ES-I3 (cell line): ENCODE results near the gene LGALSL.
"Not testable (repeated sequence)": the region's sequence is repeated elsewhere in the genome, so short reads cannot be mapped to it uniquely, and the experiment has no call there.

Experiments
- H3K36me3 ChIP-seq: 2 replicates; pipeline ENCODE4 v1.6.1; 2013; ENCODE audit warnings: mild to moderate bottlenecking, low read length, control low read depth, moderate library complexity; ENCODE audit not compliant: insufficient read depth
- H3K4me1 ChIP-seq: 2 replicates; pipeline ENCODE4 v1.6.1; 2013; ENCODE audit warnings: mild to moderate bottlenecking, control low read depth, low read length; ENCODE audit not compliant: insufficient read depth
- H3K9ac ChIP-seq: 2 replicates; pipeline ENCODE4 v1.6.1; 2013; ENCODE audit warnings: low read depth, mild to moderate bottlenecking, low read length, moderate library complexity
- H3K9me3 ChIP-seq: 2 replicates; pipeline ENCODE4 v1.6.1; 2013; ENCODE audit warnings: mild to moderate bottlenecking, low read length, moderate library complexity; ENCODE audit not compliant: control insufficient read depth, insufficient read depth

LGALSL gene

DNA sequence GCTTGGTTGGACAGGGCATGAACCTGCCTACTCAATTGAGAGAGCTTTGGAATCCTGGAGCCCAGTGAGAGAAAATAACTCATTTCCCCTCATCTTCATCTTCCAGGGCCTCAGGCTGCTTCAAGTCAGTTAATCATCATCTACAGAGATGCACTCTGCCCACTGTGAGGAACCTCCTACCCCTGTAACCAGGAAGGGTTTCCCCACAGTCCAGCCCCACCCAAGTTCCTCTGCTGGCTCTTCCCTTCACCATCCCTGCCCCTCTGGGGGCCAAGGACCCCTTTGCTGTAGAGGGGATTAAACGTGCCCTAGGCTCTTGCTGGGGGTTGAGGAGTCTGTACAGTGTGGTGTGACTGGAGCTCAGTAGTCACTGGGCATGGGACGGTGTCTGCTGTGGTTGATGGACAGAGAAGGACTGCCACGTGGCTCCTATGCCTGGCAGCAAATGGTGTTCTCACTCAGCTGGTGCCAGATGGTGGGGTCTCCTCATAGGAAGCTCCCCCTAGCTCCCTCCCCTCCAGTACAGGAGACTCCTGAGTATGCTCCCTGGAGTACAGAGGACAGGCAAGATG, 29.5 kb upstream of the LGALSL start:
- H3K9me3 ChIP-seq: no peaks in the 10 kb centered on the region
- H3K9ac ChIP-seq: no peak overlapping the region
- H3K36me3 ChIP-seq: no peaks in the 10 kb centered on the region
- H3K4me1 ChIP-seq: no peaks in the 10 kb centered on the region

DNA sequence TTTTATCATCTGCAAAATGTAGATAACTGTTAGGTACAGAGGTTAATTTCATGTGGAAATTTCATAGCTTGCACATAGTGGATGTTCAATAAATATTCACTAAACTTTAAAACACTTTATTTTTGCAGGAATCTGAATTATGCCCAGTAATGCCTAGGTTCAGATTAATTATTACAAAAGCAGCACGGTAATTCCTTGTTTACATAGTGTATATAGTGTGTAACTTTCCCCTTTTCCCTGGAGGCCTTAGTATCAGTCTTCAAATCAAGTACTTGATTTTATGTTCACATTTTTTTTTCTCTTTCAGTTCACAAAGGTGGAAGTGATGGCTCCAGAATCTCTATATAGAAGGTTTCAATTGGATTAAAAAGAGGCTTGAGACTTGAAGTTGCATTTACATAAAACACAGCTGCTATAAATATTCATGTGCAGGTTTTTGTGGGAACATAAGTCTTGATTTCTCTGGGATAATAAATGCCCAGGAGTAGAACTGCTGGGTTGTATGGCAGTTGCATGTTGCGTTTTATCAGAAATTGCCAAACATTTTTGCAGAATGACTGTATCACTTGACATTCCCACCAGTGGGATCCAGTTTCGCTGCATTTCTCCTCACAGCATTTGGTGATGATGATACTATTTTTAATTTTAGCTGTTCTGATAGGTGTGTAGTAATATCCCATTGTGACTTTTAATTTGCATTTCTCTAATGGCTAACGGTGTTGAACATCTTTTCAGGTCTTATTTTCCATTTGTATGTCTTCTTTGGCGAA, 27.6 kb upstream of the LGALSL start:
- Histone ChIP-seq H3K9me3 (peaks cover under 1% of the 10 kb centered on the region; the same call in 1 of the 2 replicates), H3K9ac (no peak overlapping the region), H3K36me3 (no peaks in the 10 kb centered on the region), H3K4me1 (no peaks in the 10 kb centered on the region)

DNA sequence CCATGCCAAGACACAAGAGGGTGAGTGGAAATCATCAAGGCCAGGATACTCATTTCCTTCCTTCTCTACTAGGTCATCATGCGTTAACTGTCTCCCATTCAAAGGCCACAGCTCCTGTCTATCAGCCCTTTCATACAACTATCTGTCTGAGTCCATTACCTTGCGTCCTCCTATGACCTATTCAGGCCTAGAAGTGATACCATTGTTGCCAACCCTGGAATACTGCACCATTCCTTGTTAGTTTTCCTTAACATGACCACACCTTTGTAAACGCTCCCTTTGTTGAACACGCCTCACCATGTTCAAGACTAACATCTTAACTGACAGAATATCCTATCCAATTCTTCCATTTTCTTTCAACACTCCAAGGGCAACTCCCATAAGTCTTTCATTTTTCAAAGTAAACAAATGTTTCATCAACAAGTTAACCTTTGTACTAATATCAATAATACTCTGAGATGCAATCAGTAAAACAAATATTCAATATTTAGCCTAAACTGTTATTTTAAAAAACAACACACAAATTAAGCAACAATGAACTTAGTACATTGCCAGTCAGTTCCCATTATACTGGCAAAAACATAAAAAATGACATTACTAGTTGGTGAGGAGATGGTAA, 19.8 kb upstream of the LGALSL start:
- peaks cover 5% of the 10 kb centered on the region; the same call in 1 of the 2 replicates for H3K9me3 ChIP-seq
- H3K36me3 ChIP-seq: no peaks in the 10 kb centered on the region
- no peak overlapping the region for H3K9ac ChIP-seq
- H3K4me1 ChIP-seq: no peaks in the 10 kb centered on the region

DNA sequence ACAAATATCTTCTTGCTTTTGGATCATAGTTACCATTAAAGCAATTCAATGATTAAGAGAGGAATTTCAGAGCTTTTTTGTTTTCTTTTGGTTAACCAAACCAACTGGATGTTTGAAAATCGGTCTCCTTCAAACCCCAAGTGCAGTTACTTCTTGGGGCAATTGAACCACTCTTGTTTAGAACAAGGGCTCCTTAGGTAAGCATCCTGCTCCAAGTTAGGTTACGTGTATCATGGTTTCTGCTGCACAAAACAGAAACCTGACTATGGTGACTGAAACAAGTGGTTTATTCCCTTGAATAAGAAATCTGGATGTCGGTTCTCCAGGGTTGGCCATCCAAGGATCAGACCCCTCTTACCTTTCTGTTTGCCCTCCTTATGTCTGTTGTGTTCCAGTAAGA, 16.1 kb upstream of the LGALSL start:
- Histone ChIP-seq H3K36me3 (no peaks in the 10 kb centered on the region), H3K9ac (no peak overlapping the region), H3K4me1 (no peaks in the 10 kb centered on the region), H3K9me3 (no peaks in the 10 kb centered on the region)

DNA sequence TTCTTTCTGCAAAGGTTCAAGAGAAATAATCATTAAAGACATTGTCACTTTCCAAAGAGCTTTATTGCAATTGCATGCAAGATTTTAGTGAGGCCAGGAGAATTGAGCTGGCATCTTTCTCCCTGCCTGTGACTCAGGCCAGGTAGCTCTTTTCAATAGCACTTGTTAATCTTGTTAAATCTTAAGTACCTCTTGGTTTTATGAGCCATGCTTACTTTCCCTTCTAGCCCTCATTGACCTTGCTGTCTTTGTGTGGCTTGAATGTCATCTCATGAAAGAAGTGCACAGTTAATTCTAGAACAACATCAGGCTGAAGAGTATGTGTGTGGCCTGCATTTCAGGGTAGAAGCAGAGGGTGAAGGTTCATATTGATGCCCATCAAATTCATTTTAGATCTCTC, 14.8 kb upstream of the LGALSL start:
- Histone ChIP-seq H3K4me1 (no peaks in the 10 kb centered on the region), H3K9me3 (no peaks in the 10 kb centered on the region), H3K36me3 (no peaks in the 10 kb centered on the region), H3K9ac (no peak overlapping the region)

DNA sequence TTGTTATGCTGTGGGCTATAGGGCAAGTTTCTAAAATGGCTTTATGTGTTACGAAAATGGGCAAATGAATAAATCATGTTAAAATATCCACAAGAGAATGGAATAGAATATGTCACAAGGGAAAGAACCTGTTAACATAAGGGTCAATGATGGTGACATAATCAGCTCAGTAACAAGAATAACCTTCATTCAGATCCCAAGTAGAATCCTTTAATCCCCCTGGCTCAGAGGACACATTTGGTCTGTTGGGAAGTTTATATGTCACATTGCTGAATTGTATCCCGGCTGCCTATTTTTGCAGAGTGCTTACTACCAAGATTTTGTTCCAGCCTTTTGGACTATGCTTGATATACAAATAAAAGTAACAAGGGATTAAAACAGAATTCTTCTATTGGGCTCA, 13.1 kb upstream of the LGALSL start:
- H3K9me3 ChIP-seq: no peaks in the 10 kb centered on the region
- H3K9ac ChIP-seq: no peak overlapping the region
- no peaks in the 10 kb centered on the region for H3K36me3 ChIP-seq
- H3K4me1 ChIP-seq: no peaks in the 10 kb centered on the region

DNA sequence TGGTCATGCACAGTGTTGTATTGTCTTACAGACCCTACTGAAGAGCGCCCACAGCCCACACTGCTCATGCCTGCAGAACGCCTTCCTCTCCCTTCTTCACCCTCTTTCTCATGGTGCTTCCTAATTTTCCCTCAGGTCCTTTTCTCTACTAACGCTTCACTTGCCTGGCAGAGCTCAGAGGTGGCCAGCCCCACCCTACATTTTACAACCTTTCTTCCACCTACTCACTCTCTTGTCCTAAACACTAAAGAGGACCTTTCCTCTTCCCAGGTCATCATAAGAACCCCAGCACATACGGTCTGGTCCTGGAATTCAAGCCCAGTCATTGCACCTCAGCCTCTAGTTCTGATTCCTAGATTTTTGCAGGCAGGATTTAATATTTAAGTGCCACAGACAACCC, 11.7 kb upstream of the LGALSL start:
- no peaks in the 10 kb centered on the region for H3K9me3 ChIP-seq
- no peaks in the 10 kb centered on the region for H3K36me3 ChIP-seq
- no peaks in the 10 kb centered on the region for H3K4me1 ChIP-seq

DNA sequence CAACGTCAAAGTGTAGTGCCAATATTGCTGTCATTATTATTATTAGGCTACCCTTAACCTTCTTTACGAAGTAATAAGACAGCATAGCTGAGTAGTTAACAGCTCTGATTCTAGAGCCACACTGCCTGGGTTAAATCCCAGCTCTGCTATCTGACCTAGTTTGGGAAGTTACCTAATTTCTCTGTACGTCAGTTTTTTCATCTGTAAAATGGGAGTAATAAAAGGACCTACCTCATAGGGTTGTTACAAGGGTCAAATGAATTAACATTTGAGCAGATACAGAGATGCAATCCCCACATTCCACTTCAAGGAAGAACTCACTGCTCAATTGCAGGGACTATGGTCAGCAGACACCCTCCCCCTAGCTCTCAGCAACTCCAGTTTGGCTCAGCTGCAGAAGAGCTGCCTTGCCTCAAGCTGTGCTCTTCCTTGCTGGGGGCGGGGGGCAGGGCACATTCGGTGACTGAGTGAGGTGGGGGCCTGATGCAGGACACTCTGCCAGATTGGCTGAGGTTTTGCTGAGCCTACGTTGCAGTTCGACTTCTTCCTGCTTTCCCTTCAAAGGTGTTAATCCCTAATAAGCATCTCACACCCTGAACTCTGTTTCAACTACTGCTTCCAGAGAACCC, 11.0 kb upstream of the LGALSL start:
- Histone ChIP-seq H3K4me1 (no peaks in the 10 kb centered on the region), H3K36me3 (no peaks in the 10 kb centered on the region), H3K9ac (no peak overlapping the region), H3K9me3 (no peaks in the 10 kb centered on the region)

More for the DNA sequence above, 11.7 kb upstream of the LGALSL start:
- no peak overlapping the region for H3K9ac ChIP-seq

DNA sequence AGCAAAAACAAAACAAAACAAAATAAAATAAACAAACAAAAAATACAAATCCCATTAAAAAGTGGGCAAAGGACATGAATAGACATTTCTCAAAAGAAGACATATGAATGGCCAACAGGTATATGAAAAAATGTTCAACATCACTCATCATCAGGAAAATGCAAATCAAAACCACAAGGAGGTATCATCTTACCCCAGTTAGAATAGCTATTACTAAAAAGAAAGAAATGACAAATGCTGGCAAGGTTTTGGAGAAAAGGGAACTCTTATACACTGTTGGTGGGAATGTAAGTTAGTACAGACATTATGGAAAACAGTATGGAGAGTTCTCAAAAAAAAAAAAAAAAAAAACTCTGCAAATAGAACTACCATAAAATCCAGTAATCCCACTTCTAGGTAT, 8.0 kb upstream of the LGALSL start:
- H3K9me3 ChIP-seq, H3K9ac ChIP-seq, H3K4me1 ChIP-seq, H3K36me3 ChIP-seq: not testable (repeated sequence)

DNA sequence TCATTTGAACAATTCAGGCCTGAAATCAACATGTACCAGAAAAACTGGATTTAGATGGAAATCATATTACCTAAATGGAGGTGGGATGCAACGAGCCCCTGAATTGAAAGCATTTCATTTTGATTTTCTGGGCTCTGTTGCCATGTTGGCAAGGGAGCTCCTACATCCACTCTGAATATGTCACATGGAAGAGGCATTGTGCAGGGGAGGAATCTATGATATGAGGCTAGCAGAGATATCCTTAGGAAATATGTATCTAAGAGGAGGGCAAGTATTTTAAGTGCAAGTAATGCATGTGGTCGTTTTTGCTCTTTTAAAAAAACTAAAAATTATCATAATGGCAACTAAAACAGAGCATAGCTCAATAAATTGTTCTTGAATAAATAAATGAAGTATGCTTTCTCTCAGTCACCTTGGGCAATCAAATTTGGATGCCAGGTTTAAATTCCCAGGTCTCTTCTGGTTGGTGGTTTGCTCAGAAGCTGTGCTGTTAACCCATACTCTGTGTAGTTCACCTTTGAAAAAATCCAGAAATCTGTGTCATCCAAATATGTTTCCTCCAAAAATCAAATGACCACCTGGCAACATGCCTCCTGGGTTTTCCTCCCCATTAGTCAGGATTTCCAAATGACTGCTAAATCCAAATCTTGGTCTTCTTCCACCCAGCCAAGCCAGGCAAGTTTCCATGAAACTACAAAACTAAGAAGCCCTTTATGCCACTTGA, 6.5 kb upstream of the LGALSL start:
- Histone ChIP-seq H3K9me3 (no peaks in the 10 kb centered on the region), H3K9ac (no peak overlapping the region), H3K4me1 (peaks cover 1% of the 10 kb centered on the region; the same call in 1 of the 2 replicates), H3K36me3 (no peaks in the 10 kb centered on the region)

DNA sequence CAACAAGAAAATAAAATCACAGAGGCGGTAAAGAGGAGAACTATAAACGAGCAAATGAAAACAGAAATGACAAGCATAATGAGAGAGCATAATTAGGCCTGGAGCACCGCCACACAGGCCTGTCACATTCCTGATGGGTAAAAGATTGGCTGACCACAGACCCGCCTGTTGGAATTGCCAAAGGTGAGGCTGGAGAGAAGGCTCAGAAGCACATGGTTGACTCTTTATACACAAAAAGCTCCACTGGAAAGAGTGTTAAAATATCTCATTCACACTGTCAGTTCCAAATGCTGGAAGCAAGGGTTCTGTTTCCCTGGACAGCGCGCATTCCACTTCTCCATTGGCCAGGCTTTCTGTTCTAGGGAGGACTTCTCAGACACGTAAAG, 5.9 kb upstream of the LGALSL start:
- Histone ChIP-seq H3K9ac (no peak overlapping the region), H3K4me1 (peaks cover 5% of the 10 kb centered on the region; the same call in 1 of the 2 replicates), H3K36me3 (no peaks in the 10 kb centered on the region), H3K9me3 (no peaks in the 10 kb centered on the region)

DNA sequence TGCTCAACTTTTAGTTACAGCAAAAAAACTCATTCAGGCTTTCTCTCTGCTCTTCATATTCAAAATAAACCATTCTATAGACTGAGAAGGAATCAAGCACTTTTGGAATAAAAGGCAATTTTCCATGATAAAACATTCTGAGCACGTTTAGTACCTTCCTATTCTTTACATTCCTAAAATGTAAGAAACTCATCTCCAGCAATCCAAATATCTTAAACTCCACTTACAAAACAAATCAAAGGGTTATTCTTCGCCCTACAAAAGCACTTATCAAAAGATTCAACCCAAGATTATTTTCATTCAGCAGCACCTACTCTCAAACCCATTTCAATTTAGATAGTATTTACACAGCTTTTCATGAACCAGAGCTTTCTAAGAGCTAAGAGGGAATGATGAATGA, 2.9 kb upstream of the LGALSL start:
- Histone ChIP-seq H3K9me3 (no peaks in the 10 kb centered on the region), H3K36me3 (no peaks in the 10 kb centered on the region), H3K4me1 (peaks cover 5% of the 10 kb centered on the region; the same call in 1 of the 2 replicates), H3K9ac (no peak overlapping the region)

DNA sequence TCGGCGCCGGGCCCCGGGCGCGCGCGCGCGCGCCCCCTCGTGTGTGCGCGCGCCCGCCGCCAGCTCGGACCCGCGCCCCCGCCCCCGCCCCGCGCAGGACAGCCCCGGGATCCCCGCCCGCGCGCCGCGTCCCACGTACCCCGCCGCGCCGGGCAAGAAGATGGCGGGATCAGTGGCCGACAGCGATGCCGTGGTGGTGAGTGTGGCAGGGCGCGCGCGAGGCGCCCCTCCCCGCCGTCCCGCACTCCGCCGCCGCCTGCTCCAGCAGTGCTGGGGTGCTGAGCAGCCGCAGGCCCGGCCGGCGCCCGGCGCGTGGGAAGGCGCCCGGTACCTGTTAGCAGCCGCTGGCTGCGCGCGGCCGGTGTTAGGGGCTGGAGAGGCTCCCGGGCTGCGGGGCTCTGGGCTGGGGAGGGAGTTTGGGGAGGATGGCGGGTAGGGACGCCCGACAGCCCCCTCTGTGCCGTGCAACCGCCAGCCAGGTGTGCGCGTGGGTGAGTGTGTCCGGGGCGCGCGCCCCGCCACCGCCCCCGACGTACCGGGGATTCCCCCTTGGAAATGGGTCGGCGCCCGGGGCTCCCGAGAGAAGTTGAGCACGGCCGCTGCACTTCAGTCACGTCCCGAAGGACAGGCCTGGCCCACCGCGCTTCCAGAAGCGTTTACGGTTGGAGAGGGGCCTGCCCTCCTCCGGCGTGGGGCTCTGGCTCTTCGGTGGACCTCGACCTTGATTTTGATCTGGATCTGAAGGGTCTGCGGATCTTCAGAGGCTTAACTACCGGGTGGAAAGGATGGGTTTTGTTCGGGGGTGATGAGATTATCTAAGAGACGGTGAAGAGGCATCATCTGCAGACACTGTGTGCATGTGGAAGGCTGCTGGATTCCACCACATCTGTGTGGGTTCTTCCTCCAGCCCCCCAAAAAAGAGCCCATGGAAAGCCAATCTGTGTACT, 697 bp downstream of the LGALSL start:
- Histone ChIP-seq H3K36me3 (peaks cover 7% of the 10 kb centered on the region), H3K9ac (peak overlapping the region; percentile 95), H3K9me3 (no peaks in the 10 kb centered on the region), H3K4me1 (peaks cover 5% of the 10 kb centered on the region; the same call in 1 of the 2 replicates)
